ENCODE data around the gene PCDHA1. TPM values are rescaled to one million over a fixed set of nuclear protein-coding genes. Genes with fewer than 3 reads are reported as not detected.

Gene PCDHA1
- total and polyA plus RNA-seq, 2 donors (not counting 3 experiments of a cell fraction or from before 2014, with no cell fraction given): 0.04 TPM; not detected in 1

- dilution Hi-C loops (cut with MboI; ENCODE audit: extremely low pct_ligation_motif_present, low sequenced_read_pairs): no loop called here
- Histone ChIP-seq H3K79me2 (ENCODE audit: control insufficient read depth, insufficient read depth, low read length) (no peaks in the 10 kb centered on the region), H3K27me3 (ENCODE audit: control insufficient read depth in 2 of 2, insufficient read depth in 2 of 2, low read length in 2 of 2) (no peaks in the 10 kb centered on the region), H3K27ac (ENCODE audit: insufficient read depth, low read depth, low read length) (no peak overlapping the region), H3K9me3 (replicated peaks; ENCODE audit: control insufficient read depth, insufficient read depth, low read length) (no peaks in the 10 kb centered on the region), H3K9me1 (replicated peaks; ENCODE audit: control insufficient read depth, extremely low read depth, insufficient read depth, low read length) (no peaks in the 10 kb centered on the region), H3K36me3 (ENCODE audit: control insufficient read depth in 2 of 2, extremely low read depth in 1 of 2, insufficient read depth in 2 of 2, low read length in 2 of 2) (no peaks in the 10 kb centered on the region), H3K4me1 (ENCODE audit: control insufficient read depth, extremely low read depth, insufficient read depth, low read length) (no peaks in the 10 kb centered on the region), H4K20me1 (replicated peaks; ENCODE audit: control insufficient read depth, extremely low read depth, insufficient read depth, low read length) (no peaks in the 10 kb centered on the region), H3K4me3 (replicated peaks in 1 of 3; ENCODE audit: insufficient read depth in 1 of 3, low read depth in 1 of 3, low read length in 3 of 3) (no peak overlapping the region), H3K4me2 (ENCODE audit: insufficient read depth, low read length) (no peak overlapping the region), H2AFZ (ENCODE audit: low read depth, low read length) (no peak overlapping the region), H3K9ac (replicated peaks; ENCODE audit: extremely low read depth, insufficient read depth, low read length) (no peak overlapping the region)
- no peak for DNase-seq (ENCODE audit: low read depth, low spot score)
- TF ChIP-seq FOS (IDR thresholded peaks at IDR 0.05; ENCODE audit: borderline replicate concordance, insufficient read depth, low read length): no peak
- TF ChIP-seq, protein P1, sequence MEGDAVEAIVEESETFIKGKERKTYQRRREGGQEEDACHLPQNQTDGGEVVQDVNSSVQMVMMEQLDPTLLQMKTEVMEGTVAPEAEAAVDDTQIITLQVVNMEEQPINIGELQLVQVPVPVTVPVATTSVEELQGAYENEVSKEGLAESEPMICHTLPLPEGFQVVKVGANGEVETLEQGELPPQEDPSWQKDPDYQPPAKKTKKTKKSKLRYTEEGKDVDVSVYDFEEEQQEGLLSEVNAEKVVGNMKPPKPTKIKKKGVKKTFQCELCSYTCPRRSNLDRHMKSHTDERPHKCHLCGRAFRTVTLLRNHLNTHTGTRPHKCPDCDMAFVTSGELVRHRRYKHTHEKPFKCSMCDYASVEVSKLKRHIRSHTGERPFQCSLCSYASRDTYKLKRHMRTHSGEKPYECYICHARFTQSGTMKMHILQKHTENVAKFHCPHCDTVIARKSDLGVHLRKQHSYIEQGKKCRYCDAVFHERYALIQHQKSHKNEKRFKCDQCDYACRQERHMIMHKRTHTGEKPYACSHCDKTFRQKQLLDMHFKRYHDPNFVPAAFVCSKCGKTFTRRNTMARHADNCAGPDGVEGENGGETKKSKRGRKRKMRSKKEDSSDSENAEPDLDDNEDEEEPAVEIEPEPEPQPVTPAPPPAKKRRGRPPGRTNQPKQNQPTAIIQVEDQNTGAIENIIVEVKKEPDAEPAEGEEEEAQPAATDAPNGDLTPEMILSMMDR (IDR thresholded peaks at IDR 0.05; ENCODE audit: extremely low read depth in 1 of 2, insufficient read depth in 1 of 2, low read depth in 1 of 2, low read length in 2 of 2): no peak
- no peak for TF ChIP-seq JUN (IDR thresholded peaks at IDR 0.05; ENCODE audit: borderline replicate concordance, insufficient read depth, insufficient read length, low read depth)
- no peak for TF ChIP-seq GATA2 (IDR thresholded peaks at IDR 0.05; ENCODE audit: insufficient read depth, insufficient read length, low read depth, low read length)
- no peak for TF ChIP-seq EZH2 (IDR thresholded peaks at IDR 0.05; ENCODE audit: borderline replicate concordance, low read depth, low read length, severe bottlenecking)
- FAIRE-seq: no peak
- intact Hi-C loops (cut with micrococcal nuclease): no loop called here
- POLR2A ChIA-PET: no interaction called here
- BruUV-seq (replicated peaks): no TSS peak
- CTCF ChIA-PET: no interaction called here
These were observed 130.4 kb downstream of the PCDHA1 start for GRCh38 chr5:140916325-140916724.

DNA sequence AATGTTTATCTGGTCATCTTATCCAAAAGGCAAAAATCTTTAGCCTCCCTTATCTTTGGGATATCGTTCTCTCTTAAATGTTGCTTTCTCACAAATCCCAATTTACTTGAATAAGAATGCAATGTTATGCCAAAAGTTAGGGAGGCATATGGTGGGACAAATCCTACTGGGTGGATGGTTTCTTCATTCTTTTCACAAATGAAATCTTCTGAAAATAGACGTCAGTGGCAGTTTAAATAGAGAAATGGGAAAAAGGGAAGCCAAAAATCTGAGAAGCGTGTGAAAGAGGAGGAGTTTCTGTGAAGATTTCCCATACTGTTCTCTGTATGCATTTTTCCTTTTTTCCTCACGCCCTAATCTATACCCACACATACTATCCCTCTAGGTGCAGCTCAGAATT is 137.7 kb downstream of the PCDHA1 start:
- Histone ChIP-seq H3K27ac (ENCODE audit: insufficient read depth, low read depth, low read length) (no peak overlapping the region), H2AFZ (ENCODE audit: low read depth, low read length) (no peak overlapping the region), H3K4me1 (ENCODE audit: control insufficient read depth, extremely low read depth, insufficient read depth, low read length) (peaks cover 2% of the 10 kb centered on the region), H3K27me3 (ENCODE audit: control insufficient read depth in 2 of 2, insufficient read depth in 2 of 2, low read length in 2 of 2) (peaks cover 18 to 20% of the 10 kb centered on the region in 2 experiments), H3K9ac (replicated peaks; ENCODE audit: extremely low read depth, insufficient read depth, low read length) (no peak overlapping the region), H3K4me2 (ENCODE audit: insufficient read depth, low read length) (no peak overlapping the region), H3K36me3 (ENCODE audit: control insufficient read depth in 2 of 2, extremely low read depth in 1 of 2, insufficient read depth in 2 of 2, low read length in 2 of 2) (no peaks in the 10 kb centered on the region), H3K4me3 (replicated peaks in 1 of 3; ENCODE audit: insufficient read depth in 1 of 3, low read depth in 1 of 3, low read length in 3 of 3) (no peak overlapping the region), H3K79me2 (ENCODE audit: control insufficient read depth, insufficient read depth, low read length) (no peaks in the 10 kb centered on the region), H4K20me1 (replicated peaks; ENCODE audit: control insufficient read depth, extremely low read depth, insufficient read depth, low read length) (no peaks in the 10 kb centered on the region), H3K9me1 (replicated peaks; ENCODE audit: control insufficient read depth, extremely low read depth, insufficient read depth, low read length) (no peaks in the 10 kb centered on the region), H3K9me3 (replicated peaks; ENCODE audit: control insufficient read depth, insufficient read depth, low read length) (no peaks in the 10 kb centered on the region)
- no peak for TF ChIP-seq FOS (IDR thresholded peaks at IDR 0.05; ENCODE audit: borderline replicate concordance, insufficient read depth, low read length)
- no peak for TF ChIP-seq JUN (IDR thresholded peaks at IDR 0.05; ENCODE audit: borderline replicate concordance, insufficient read depth, insufficient read length, low read depth)
- TF ChIP-seq GATA2 (IDR thresholded peaks at IDR 0.05; ENCODE audit: insufficient read depth, insufficient read length, low read depth, low read length): no peak
- TF ChIP-seq MYC (IDR thresholded peaks at IDR 0.05; ENCODE audit: low read depth, low read length): no peak
- TF ChIP-seq POLR2AphosphoS5 (IDR thresholded peaks at IDR 0.05; ENCODE audit: insufficient read depth, low read depth, low read length): no peak
- no peak for TF ChIP-seq MAX (IDR thresholded peaks at IDR 0.05; ENCODE audit: insufficient read depth, insufficient read length)
- TF ChIP-seq POLR2A (IDR thresholded peaks at IDR 0.05; ENCODE audit: low read depth, low read length): no peak
- TF ChIP-seq EZH2 (IDR thresholded peaks at IDR 0.05; ENCODE audit: borderline replicate concordance, low read depth, low read length, severe bottlenecking): no peak
- TF ChIP-seq, protein P1 (IDR thresholded peaks at IDR 0.05; ENCODE audit: extremely low read depth in 1 of 2, insufficient read depth in 1 of 2, low read depth in 1 of 2, low read length in 2 of 2): no peak
- DNase-seq (ENCODE audit: low read depth, low spot score) (no peak), FAIRE-seq (no peak)
- no TSS peak for BruUV-seq (replicated peaks)
- ChIA-PET POLR2A (no interaction called here), CTCF (no interaction called here)
- dilution Hi-C loops (cut with MboI; ENCODE audit: extremely low pct_ligation_motif_present, low sequenced_read_pairs) (no loop called here), intact Hi-C loops (cut with micrococcal nuclease) (no loop called here)
